Measurements from ENCODE around the gene SYT2. TPM values are rescaled to one million over a fixed set of nuclear protein-coding genes. Genes with fewer than 3 reads are reported as not detected.

Gene SYT2
- total RNA-seq, 1 donor from 2014 or later, result 0.06 TPM

DNA sequence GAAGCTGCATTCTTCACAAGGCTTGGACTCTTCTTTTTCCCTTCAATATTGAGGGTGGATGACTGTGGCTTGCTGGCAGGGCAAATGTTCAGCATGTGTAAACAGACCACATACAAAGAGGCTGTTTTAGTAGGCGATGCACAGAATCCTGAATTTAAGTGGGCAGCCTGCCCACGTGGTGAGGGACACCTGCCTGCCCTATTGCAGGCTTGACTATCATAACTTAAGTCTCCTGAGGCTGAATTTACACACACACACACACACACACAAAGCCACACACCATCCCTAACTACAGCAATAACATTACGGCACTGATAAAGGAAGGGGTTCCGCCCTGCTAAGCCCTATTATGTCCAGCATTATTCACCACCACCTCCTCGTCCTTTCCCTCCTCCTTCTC is 15.9 kb downstream of the SYT2 start:
- DNase-seq, result no peak
- intact Hi-C loops (cut with DNase I), result no loop called here

DNA sequence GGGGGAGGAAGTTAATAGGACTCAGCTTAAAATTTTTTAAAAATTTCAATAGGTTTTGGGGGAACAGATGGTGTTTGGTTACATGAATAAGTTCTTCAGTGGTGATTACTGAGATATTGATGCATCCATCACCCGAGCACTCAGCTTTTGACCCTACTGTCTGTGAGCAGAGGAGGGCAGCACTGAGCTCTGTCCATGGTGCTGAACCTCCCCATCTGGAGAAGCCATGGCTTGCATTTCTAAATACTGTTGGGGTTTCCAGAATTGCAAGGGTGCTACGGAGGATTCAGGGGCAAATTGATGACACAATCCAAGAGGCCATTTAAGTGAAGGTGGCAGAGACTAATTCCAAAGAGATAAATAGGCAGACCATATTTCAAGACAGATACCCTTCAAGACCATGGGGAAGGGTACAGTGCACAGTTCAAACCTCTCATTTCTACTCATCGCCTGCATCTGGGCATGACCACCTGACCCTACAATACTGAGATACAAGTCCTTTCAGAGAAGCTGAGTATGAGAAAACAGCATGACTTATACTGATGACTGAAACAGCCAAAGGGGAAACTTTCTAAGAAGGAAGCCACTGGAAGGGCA is 17.2 kb downstream of the SYT2 start:
- intact Hi-C loops (cut with DNase I), result no loop called here
- DNase-seq, result peak; percentile 67
- peak; percentile 75 for ATAC-seq
- TF ChIP-seq, protein P1, sequence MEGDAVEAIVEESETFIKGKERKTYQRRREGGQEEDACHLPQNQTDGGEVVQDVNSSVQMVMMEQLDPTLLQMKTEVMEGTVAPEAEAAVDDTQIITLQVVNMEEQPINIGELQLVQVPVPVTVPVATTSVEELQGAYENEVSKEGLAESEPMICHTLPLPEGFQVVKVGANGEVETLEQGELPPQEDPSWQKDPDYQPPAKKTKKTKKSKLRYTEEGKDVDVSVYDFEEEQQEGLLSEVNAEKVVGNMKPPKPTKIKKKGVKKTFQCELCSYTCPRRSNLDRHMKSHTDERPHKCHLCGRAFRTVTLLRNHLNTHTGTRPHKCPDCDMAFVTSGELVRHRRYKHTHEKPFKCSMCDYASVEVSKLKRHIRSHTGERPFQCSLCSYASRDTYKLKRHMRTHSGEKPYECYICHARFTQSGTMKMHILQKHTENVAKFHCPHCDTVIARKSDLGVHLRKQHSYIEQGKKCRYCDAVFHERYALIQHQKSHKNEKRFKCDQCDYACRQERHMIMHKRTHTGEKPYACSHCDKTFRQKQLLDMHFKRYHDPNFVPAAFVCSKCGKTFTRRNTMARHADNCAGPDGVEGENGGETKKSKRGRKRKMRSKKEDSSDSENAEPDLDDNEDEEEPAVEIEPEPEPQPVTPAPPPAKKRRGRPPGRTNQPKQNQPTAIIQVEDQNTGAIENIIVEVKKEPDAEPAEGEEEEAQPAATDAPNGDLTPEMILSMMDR (IDR thresholded peaks at IDR 0.05), result peak; percentile 17
- Histone ChIP-seq H3K27me3 (peaks cover 36% of the 10 kb centered on the region), H3K4me1 (no peaks in the 10 kb centered on the region), H3K36me3 (no peaks in the 10 kb centered on the region), H3K27ac (no peak overlapping the region), H3K4me3 (no peak overlapping the region), H3K9me3 (no peaks in the 10 kb centered on the region)

More for the DNA sequence above, 15.9 kb downstream of the SYT2 start:
- ATAC-seq, result no peak
- Histone ChIP-seq H3K9me3 (no peaks in the 10 kb centered on the region), H3K4me1 (no peaks in the 10 kb centered on the region), H3K4me3 (no peak overlapping the region), H3K36me3 (no peaks in the 10 kb centered on the region), H3K27me3 (peaks cover 36% of the 10 kb centered on the region), H3K27ac (no peak overlapping the region)
- TF ChIP-seq, protein P1 (IDR thresholded peaks at IDR 0.05), result no peak

DNA sequence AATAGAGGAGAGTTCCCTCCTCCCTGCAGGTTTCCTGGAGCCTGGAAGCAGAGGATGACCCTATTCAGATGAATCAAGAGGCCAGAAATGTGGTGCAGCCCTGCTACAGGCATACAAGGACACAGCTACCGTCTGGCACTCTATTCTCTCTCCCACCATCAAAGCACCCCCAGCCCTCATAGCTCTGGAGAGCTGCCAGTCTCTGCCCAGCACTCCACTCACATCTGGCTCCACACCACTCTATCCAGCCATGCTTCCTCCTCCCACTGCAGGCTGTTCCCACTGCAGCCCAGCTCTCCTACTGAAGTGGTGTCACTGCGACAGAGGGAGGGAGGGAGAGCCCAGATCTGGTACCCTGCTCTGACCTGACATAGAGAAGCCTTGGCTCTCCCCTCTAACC is 18.4 kb downstream of the SYT2 start:
- ATAC-seq, result no peak
- no peaks in the 10 kb centered on the region for H3K4me1 ChIP-seq

DNA sequence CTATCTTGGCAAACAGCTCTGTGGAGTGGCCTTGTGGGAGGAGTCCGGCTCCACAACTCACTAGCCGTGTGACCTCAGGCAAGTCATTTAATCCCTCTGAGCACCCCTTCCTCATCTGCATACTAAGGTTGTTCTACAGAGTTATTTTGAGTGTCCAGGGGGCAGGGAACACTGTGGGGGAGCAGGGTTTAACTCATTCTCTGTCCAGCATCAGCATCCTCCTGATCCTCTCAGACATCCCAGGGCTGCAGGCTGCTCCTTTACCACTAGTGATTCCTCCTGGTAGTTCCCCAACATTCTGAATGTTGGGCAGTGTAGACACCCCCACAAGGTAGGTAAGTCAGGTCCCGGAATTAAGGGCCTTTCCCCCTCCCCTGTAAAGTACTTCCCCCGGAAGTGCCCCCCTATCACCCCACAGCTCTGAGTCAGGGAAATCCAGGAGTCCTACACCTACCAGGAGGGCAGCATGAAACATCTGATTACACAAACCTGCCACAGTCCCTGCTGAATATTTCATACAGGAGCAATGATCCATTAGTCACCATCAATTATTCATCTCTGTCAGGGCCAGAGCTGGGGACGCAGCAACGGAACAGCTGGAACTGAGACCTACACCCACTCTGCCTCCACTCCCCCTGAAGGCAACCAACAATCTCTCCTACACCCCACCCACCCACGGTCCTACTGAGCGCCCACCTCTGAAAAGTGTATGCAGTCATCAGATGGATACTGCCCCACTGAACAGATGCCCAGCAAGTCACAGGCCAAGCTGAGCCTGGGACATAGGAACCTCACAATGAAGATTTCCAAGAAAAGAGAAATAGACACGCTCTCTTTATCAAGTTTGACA is 20.5 kb downstream of the SYT2 start:
- no peaks in the 10 kb centered on the region for H3K9me3 ChIP-seq
- intact Hi-C loops (cut with DNase I), result no loop called here
- DNase-seq, result no peak
- TF ChIP-seq, protein P1 (IDR thresholded peaks at IDR 0.05), result no peak
- no peak overlapping the region for H3K27ac ChIP-seq
- H3K27me3 ChIP-seq, result peaks cover 18% of the 10 kb centered on the region
- no peaks in the 10 kb centered on the region for H3K4me1 ChIP-seq
- no peak for ATAC-seq
- no peak overlapping the region for H3K4me3 ChIP-seq
- H3K36me3 ChIP-seq, result no peaks in the 10 kb centered on the region

More for the DNA sequence above, 18.4 kb downstream of the SYT2 start:
- intact Hi-C loops (cut with DNase I), result no loop called here
- no peaks in the 10 kb centered on the region for H3K9me3 ChIP-seq
- no peak overlapping the region for H3K27ac ChIP-seq
- peak; percentile 34 for DNase-seq
- peaks cover 31% of the 10 kb centered on the region for H3K27me3 ChIP-seq
- TF ChIP-seq, protein P1 (IDR thresholded peaks at IDR 0.05), result no peak
- H3K36me3 ChIP-seq, result no peaks in the 10 kb centered on the region
- H3K4me3 ChIP-seq, result no peak overlapping the region

DNA sequence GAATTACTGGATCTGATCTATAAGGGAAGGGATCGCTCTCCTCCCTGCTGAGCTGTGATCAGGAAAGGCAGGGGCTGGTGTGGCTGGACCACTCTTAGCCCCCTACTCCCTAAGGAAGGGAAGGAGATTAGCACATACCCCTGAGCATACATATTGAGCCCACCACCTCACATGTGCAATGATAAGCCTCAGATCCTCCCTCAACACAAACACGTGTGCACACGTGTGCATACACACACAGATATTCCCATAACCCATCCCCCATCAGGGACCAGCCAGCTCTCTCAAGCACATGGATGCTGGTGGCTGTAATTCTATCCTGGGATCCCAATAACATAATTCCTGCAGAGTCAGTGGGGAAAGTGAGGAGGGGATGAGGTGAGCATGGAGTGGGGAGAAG is 21.2 kb downstream of the SYT2 start:
- ATAC-seq (no peak), DNase-seq (no peak)
- Histone ChIP-seq H3K27me3 (peaks cover 22% of the 10 kb centered on the region), H3K4me3 (no peak overlapping the region), H3K36me3 (no peaks in the 10 kb centered on the region), H3K27ac (no peak overlapping the region), H3K4me1 (no peaks in the 10 kb centered on the region), H3K9me3 (no peaks in the 10 kb centered on the region)
- TF ChIP-seq, protein P1 (IDR thresholded peaks at IDR 0.05), result no peak
- intact Hi-C loops (cut with DNase I), result no loop called here

All from upper lobe of right lung (tissue), 1 donor.